WERI-Rb-1 (cell line): ENCODE data around the gene MAP3K4.

ENCODE experiments used
- DNase-seq: peaks from one replicate; pipeline ENCODE4 v3.0.0-alpha.2; 2020
- H3K27ac ChIP-seq: fragments of 250-450 bp; sonication (Bioruptor Pico); 2 replicates; pipeline ENCODE4 v1.5.1; 2020; ENCODE audit warnings: mild to moderate bottlenecking, moderate library complexity
- H3K27me3 ChIP-seq: fragments of 250-450 bp; sonication (Bioruptor Pico); 2 replicates; pipeline ENCODE4 v1.5.1; 2021; ENCODE audit warnings: mild to moderate bottlenecking, low read depth, moderate library complexity; ENCODE audit not compliant: insufficient read depth, severe bottlenecking
- H3K36me3 ChIP-seq: fragments of 250-450 bp; sonication (Bioruptor Pico); 2 replicates; pipeline ENCODE4 v1.5.1; 2020; ENCODE audit warnings: mild to moderate bottlenecking, moderate library complexity
- H3K4me3 ChIP-seq: 2 replicates; pipeline ENCODE4 v1.5.1; 2011; ENCODE audit warnings: low read depth, mild to moderate bottlenecking, control low read depth, low read length
- H3K9me3 ChIP-seq: fragments of 250-450 bp; sonication (Bioruptor Pico); 2 replicates; pipeline ENCODE4 v1.5.1; 2021; ENCODE audit warnings: mild to moderate bottlenecking, moderate library complexity; ENCODE audit not compliant: severe bottlenecking
- CTCF ChIP-seq: IDR thresholded peaks from 2 replicates; pipeline ENCODE4 v1.5.1; 2011; ENCODE audit warnings: low read depth, mild to moderate bottlenecking, control low read depth, inconsistent platforms, low read length

The MAP3K4 gene

GRCh38 chr6:161109366-161109765, 117.8 kb downstream of the MAP3K4 start:
- H3K27me3 ChIP-seq, result no peaks in the 10 kb centered on the region
- TF ChIP-seq CTCF, result no peak
- H3K9me3 ChIP-seq, result no peaks in the 10 kb centered on the region
- no peak overlapping the region for H3K27ac ChIP-seq
- peaks cover 66% of the 10 kb centered on the region for H3K36me3 ChIP-seq
- DNase-seq, result no peak
- no peak overlapping the region for H3K4me3 ChIP-seq

DNA sequence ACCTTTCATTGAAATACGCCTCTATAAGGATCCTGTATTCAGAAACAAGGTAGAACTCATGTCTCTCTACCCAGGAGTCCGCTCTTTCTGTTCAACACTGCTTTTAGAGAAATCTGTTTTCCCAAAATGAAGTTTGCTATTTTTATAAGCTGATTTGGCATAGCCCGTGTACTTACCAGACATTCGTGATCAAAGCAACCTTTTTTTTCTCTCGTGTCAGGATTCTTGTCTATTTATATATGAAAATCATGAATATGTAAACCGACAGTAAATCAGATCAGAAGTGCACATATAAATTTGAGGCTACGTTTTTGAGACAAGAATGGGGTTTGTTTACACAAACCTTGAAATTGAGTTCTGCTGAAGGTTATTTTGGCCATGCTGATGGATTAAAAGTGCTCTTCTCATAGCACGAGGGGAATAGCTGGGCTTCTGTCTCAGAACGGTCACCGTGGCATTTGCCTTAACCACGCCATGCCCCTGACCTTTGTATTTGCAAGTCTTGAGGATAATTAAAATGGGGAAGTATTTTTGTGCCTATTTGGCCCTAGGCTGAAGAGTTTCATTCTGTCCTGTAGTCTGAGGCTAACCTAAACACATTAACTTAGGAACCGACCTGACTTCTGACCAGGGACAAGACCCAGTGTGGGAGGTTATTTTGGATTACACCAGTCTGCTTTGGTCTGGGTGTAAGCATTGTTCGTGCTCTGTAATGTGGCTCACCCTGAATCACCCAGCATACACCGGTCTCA, 118.6 kb downstream of the MAP3K4 start:
- TF ChIP-seq CTCF, result no peak
- H3K27me3 ChIP-seq, result no peaks in the 10 kb centered on the region
- H3K36me3 ChIP-seq, result peaks cover 75% of the 10 kb centered on the region
- H3K4me3 ChIP-seq, result no peak overlapping the region
- DNase-seq, result no peak
- no peak overlapping the region for H3K27ac ChIP-seq
- no peaks in the 10 kb centered on the region for H3K9me3 ChIP-seq

DNA sequence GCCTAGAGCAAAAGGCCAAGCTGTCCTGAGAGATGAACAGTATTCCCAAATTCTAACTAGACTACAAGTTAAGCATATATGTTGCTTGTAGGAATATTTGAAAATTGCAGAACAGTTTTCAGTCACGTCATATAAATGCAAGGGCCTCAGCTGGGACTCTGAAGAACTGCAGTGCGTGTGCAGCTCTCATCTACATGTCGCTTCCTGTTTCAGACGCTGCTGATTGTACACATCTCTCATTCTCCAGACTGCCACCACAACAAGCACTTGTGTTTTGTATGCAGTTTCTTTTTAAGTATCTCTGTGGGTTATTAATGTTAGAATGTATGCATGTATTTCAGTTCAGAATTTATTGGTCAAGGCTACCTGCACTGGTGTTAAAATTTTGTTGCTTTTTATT, 119.7 kb downstream of the MAP3K4 start:
- no peaks in the 10 kb centered on the region for H3K9me3 ChIP-seq
- TF ChIP-seq CTCF, result no peak
- no peaks in the 10 kb centered on the region for H3K27me3 ChIP-seq
- no peak overlapping the region for H3K27ac ChIP-seq
- no peak overlapping the region for H3K4me3 ChIP-seq
- H3K36me3 ChIP-seq, result peaks cover 81% of the 10 kb centered on the region
- DNase-seq, result no peak

- no peak for DNase-seq
- H3K36me3 ChIP-seq, result peaks cover 79% of the 10 kb centered on the region
- no peak overlapping the region for H3K4me3 ChIP-seq
- H3K27me3 ChIP-seq, result no peaks in the 10 kb centered on the region
- no peak overlapping the region for H3K27ac ChIP-seq
- H3K9me3 ChIP-seq, result no peaks in the 10 kb centered on the region
- no peak for TF ChIP-seq CTCF
Measured at GRCh38 chr6:161115468-161115867, 123.9 kb downstream of the MAP3K4 start.

DNA sequence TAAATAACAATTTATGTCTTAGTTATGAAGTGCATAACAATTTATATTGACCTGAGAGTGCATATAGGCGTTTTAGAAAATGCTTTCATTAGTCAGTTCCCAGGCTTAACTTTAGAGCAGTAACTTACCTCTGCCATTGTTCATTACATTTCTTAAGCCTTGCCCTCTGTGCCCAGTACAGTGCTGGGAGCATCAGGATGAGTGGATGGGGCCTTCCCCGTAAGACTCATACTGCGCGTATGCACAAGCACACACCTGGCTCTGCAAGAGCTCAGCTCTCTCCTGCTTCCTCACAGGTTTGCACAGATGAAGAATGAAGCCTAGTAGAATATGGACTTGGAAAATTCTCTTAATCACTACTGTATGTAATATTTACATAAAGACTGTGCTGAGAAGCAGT, 125.0 kb downstream of the MAP3K4 start:
- Histone ChIP-seq H3K27me3 (no peaks in the 10 kb centered on the region), H3K36me3 (peaks cover 69% of the 10 kb centered on the region)
- TF ChIP-seq CTCF, result no peak

DNA sequence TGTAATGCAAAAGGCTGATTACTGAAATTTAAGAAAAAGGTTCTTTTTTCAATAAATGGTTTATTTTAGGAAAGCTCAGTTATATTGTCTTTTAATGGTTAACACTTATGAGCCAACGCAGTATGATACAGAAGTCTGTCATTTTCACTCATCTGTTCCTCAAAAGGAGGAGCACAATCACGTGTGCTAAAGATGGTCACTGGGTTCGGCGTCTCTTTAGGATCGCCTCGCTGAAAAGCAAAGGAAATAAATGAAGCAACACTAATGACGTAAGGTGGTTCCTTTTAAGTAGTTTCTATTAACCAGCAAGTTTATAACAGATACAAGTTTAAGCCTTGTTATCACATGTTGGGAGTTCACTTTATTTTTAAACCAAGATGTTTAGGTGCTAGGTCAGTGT, 125.7 kb downstream of the MAP3K4 start:
- no peaks in the 10 kb centered on the region for H3K27me3 ChIP-seq
- no peak overlapping the region for H3K27ac ChIP-seq
- no peaks in the 10 kb centered on the region for H3K9me3 ChIP-seq
- H3K4me3 ChIP-seq, result no peak overlapping the region
- no peak for TF ChIP-seq CTCF
- peaks cover 61% of the 10 kb centered on the region for H3K36me3 ChIP-seq
- DNase-seq, result no peak

More for the DNA sequence above, 125.0 kb downstream of the MAP3K4 start:
- no peak for DNase-seq
- Histone ChIP-seq H3K9me3 (no peaks in the 10 kb centered on the region), H3K27ac (no peak overlapping the region), H3K4me3 (no peak overlapping the region)
